Stimulated activated CD4-positive, alpha-beta T cell treated with anti-CD3 and anti-CD28 coated beads, Interleukin-1b, Interleukin-23, amount 100 ng/mL, for 4 hours (primary cell): Measurements from ENCODE around the gene IMMP2L.
A peak's percentile ranks its signal among the peaks of the same experiment; 100 is the strongest.

Experiments
- DNase-seq, 2 donors: peaks; one replicate each; pipeline ENCODE4 v3.0.0-alpha.2; 2020; ENCODE audit warnings: low read depth in 2 of 2

Gene IMMP2L

GRCh38 chr7:111162692-111163091 lies 399.6 kb downstream of the IMMP2L start:
- no peak for DNase-seq

- no peak for DNase-seq
Observed at GRCh38 chr7:111160297-111160696, 402.0 kb downstream of the IMMP2L start.

- DNase-seq: no peak
Observed at GRCh38 chr7:111159426-111159825, 402.9 kb downstream of the IMMP2L start.

GRCh38 chr7:111150709-111151108 lies 411.6 kb downstream of the IMMP2L start:
- no peak for DNase-seq

- DNase-seq: no peak
Observed at GRCh38 chr7:111147708-111148533, 414.4 kb downstream of the IMMP2L start.

GRCh38 chr7:111146136-111146535 lies 416.2 kb downstream of the IMMP2L start:
- no peak for DNase-seq

GRCh38 chr7:111145472-111145871 lies 416.8 kb downstream of the IMMP2L start:
- no peak for DNase-seq

GRCh38 chr7:111140091-111140865 lies 422.0 kb downstream of the IMMP2L start:
- no peak for DNase-seq

GRCh38 chr7:111138586-111138985 lies 423.7 kb downstream of the IMMP2L start:
- no peak for DNase-seq

- DNase-seq: peak; percentile 25
Observed at GRCh38 chr7:111138193-111138569, 424.1 kb downstream of the IMMP2L start.

- DNase-seq: peak in 1 of 2 donors; percentile 7
Observed at GRCh38 chr7:111137296-111138192, 424.7 kb downstream of the IMMP2L start.

GRCh38 chr7:111132833-111133232 lies 429.5 kb downstream of the IMMP2L start:
- DNase-seq: no peak

GRCh38 chr7:111129435-111129834 lies 432.9 kb downstream of the IMMP2L start:
- DNase-seq: no peak

GRCh38 chr7:111126987-111127386 lies 435.3 kb downstream of the IMMP2L start:
- no peak for DNase-seq

- no peak for DNase-seq
Observed at GRCh38 chr7:111115966-111116365, 446.3 kb downstream of the IMMP2L start.

GRCh38 chr7:111113263-111114017 lies 448.9 kb downstream of the IMMP2L start:
- no peak for DNase-seq

- DNase-seq: no peak
Observed at GRCh38 chr7:111112439-111112838, 449.9 kb downstream of the IMMP2L start.

- DNase-seq: no peak
Observed at GRCh38 chr7:111108496-111108895, 453.8 kb downstream of the IMMP2L start.

- DNase-seq: no peak
Observed at GRCh38 chr7:111108000-111108399, 454.3 kb downstream of the IMMP2L start.

GRCh38 chr7:111107579-111107978 lies 454.7 kb downstream of the IMMP2L start:
- no peak for DNase-seq

GRCh38 chr7:111105269-111105668 lies 457.0 kb downstream of the IMMP2L start:
- no peak for DNase-seq
